Measurements from ENCODE around the gene HCRTR1. TPM values are rescaled to one million over a fixed set of nuclear protein-coding genes. Genes with fewer than 3 reads are reported as not detected.

HCRTR1 gene
- total and polyA plus RNA-seq, 8 donors, result not detected

GRCh38 chr1:31573261-31573660 is 44.2 kb upstream of the HCRTR1 start:
- intact Hi-C loops (cut with DNase I; ENCODE audit: low total_unique reads), result no loop called here
- H3K9me3 ChIP-seq, result no peaks in the 10 kb centered on the region
- H3K36me3 ChIP-seq, result no peaks in the 10 kb centered on the region
- H3K4me3 ChIP-seq, result no peak overlapping the region
- DNase-seq, result no peak
- 82 to 92% (median 88%) methylated on average over 8 of the region's 8 CpGs for WGBS, 5 donors
- H3K27ac ChIP-seq, result peak overlapping the region; percentile 30 to 94 (median 92)
- H3K4me1 ChIP-seq, result peaks cover 38 to 50% (median 43%) of the 10 kb centered on the region in 4 donors
- no peak for TF ChIP-seq POLR2A (IDR thresholded peaks at IDR 0.05)
- TF ChIP-seq, protein P1, sequence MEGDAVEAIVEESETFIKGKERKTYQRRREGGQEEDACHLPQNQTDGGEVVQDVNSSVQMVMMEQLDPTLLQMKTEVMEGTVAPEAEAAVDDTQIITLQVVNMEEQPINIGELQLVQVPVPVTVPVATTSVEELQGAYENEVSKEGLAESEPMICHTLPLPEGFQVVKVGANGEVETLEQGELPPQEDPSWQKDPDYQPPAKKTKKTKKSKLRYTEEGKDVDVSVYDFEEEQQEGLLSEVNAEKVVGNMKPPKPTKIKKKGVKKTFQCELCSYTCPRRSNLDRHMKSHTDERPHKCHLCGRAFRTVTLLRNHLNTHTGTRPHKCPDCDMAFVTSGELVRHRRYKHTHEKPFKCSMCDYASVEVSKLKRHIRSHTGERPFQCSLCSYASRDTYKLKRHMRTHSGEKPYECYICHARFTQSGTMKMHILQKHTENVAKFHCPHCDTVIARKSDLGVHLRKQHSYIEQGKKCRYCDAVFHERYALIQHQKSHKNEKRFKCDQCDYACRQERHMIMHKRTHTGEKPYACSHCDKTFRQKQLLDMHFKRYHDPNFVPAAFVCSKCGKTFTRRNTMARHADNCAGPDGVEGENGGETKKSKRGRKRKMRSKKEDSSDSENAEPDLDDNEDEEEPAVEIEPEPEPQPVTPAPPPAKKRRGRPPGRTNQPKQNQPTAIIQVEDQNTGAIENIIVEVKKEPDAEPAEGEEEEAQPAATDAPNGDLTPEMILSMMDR (IDR thresholded peaks at IDR 0.05), result no peak
- no peak for TF ChIP-seq EP300 (IDR thresholded peaks at IDR 0.05)
- TF ChIP-seq POLR2AphosphoS5 (IDR thresholded peaks at IDR 0.05), result no peak
- peaks cover 0 to 12% (median 0%) of the 10 kb centered on the region in 3 donors for H3K27me3 ChIP-seq

GRCh38 chr1:31574749-31575368 is 42.6 kb upstream of the HCRTR1 start:
- intact Hi-C loops (cut with DNase I; ENCODE audit: low total_unique reads), result no loop called here
- H3K36me3 ChIP-seq, result no peaks in the 10 kb centered on the region
- H3K27ac ChIP-seq, result peak overlapping the region; percentile 83 to 94 (median 92)
- TF ChIP-seq EP300 (IDR thresholded peaks at IDR 0.05) (no peak), POLR2A (IDR thresholded peaks at IDR 0.05) (no peak), POLR2AphosphoS5 (IDR thresholded peaks at IDR 0.05) (no peak)
- TF ChIP-seq, protein P1 (IDR thresholded peaks at IDR 0.05), result no peak
- peaks cover 0 to 12% (median 0%) of the 10 kb centered on the region in 3 donors for H3K27me3 ChIP-seq
- WGBS, 5 donors, result 27 to 40% (median 30%) methylated on average over 10 of the region's 10 CpGs
- H3K4me3 ChIP-seq, result no peak overlapping the region
- H3K4me1 ChIP-seq, result peaks cover 46 to 55% (median 48%) of the 10 kb centered on the region in 4 donors
- no peaks in the 10 kb centered on the region for H3K9me3 ChIP-seq
- DNase-seq, result no peak

DNA sequence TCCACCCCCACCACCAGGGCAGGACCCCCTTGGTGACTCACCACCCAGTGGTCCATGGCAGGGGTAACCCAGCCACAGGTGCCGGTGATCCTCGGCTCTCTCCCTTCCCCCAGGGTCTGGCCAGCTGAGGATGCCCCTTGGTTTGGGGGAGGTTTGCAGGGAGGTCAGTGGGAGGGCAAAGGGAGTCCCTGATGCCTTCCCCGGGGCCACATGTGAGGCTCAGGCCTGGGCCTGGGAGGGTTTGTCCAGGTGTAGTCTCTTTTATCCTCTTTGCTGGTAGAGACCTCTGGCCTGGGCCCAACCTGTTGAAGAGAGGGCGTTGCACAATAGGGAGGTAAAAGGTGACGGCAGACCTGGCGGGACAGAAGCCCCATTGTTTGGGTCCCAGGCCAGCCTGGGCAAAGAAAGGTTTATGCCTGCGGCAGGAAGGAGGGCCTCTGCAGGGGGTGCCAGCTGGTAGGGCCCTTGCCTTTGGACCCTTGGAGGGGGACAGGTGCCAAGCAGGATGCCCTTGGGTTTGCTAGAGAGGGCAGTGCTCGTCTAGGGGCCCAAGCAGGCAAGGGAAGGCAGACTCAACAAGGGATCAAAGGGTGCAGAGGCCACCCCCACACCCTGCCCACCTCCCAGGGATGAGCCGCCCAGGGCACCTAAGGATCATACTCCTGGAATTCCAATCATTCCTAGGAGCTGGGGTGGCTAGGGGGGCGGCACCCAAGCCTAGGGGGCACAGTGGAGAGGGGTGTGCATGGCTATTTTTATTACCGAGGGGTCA is 41.9 kb upstream of the HCRTR1 start:
- peak; percentile 91 for DNase-seq
- Histone ChIP-seq H3K27ac (peak overlapping the region; percentile 83 to 94 (median 92)), H3K27me3 (peaks cover 0 to 12% (median 0%) of the 10 kb centered on the region in 3 donors), H3K4me1 (peaks cover 53 to 62% (median 55%) of the 10 kb centered on the region in 4 donors), H3K36me3 (no peaks in the 10 kb centered on the region), H3K4me3 (peak overlapping the region; percentile 62 to 67 (median 66)), H3K9me3 (no peaks in the 10 kb centered on the region)
- TF ChIP-seq EP300 (IDR thresholded peaks at IDR 0.05) (no peak), POLR2A (IDR thresholded peaks at IDR 0.05) (no peak), POLR2AphosphoS5 (IDR thresholded peaks at IDR 0.05) (peak in 2 of 3 donors; percentile 43 to 49)
- TF ChIP-seq, protein P1 (IDR thresholded peaks at IDR 0.05), result no peak
- intact Hi-C loops (cut with DNase I; ENCODE audit: low total_unique reads), result no loop called here
- WGBS, 5 donors, result 32 to 59% (median 47%) methylated on average over 9 to 11 of the region's 11 CpGs

GRCh38 chr1:31576201-31576669 is 41.3 kb upstream of the HCRTR1 start, which contains the start of gene TINAGL1:
Gene TINAGL1, plus strand, starts transcription at chr1:31576515. Its CDS starts 634 bp downstream, at chr1:31577149.
- Histone ChIP-seq H3K4me3 (peak within 1 kb of the TSS; percentile 62 to 67 (median 66)), H3K9me3 (no peaks in the 10 kb centered on the region), H3K36me3 (no peaks in the 10 kb centered on the region), H3K27me3 (peaks cover 0 to 12% (median 0%) of the 10 kb centered on the region in 3 donors), H3K27ac (peak within 1 kb of the TSS; percentile 83 to 94 (median 92)), H3K4me1 (peaks cover 58 to 69% (median 62%) of the 10 kb centered on the region in 4 donors)
- peak in 2 of 4 donors; percentile 77 to 86 for TF ChIP-seq POLR2A (IDR thresholded peaks at IDR 0.05)
- peak; percentile 89 to 96 (median 95) for TF ChIP-seq POLR2AphosphoS5 (IDR thresholded peaks at IDR 0.05)
- TF ChIP-seq EP300 (IDR thresholded peaks at IDR 0.05), result no peak
- TF ChIP-seq, protein P1 (IDR thresholded peaks at IDR 0.05), result no peak
- WGBS, 5 donors, result 1 to 12% (median 3%) methylated on average over 8 to 25 of the region's 25 CpGs
- DNase-seq, result peak; percentile 91 to 94
- intact Hi-C loops (cut with DNase I; ENCODE audit: low total_unique reads), result no loop called here
